ENCODE data around the gene KLKB1. TPM values are rescaled to one million over a fixed set of nuclear protein-coding genes. Genes with fewer than 3 reads are reported as not detected.

Gene KLKB1
- polyA plus RNA-seq (2013, experiment 1 of 2): 6.3 TPM
- polyA plus RNA-seq (2013, experiment 2 of 2): 5.5 TPM

DNA sequence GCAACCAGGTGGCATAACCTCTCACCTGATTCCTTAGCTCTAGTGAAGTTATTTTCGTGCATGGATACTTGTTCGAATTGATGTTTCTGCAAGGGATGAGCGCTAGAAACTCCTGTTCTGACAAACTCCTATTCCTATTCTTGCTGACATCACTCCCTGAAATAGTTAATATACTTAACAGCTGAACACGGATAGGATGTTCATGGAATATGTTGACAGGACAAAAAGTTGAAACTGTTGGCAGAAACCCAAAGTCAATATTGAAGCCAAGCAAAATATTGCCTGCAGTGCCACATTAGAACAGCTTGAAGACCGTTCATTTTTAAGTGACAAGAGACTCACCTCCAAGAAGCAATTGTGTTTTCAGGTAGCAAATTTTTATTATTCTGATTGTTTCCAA lies at the start of gene KLKB1:
KLKB1 (plus strand) TSS at position 287 of the 400 bp plus-strand sequence. CDS start 689 bp downstream, outside the sequence.
- H3K27ac ChIP-seq (ENCODE audit: low read depth, low read length): no peak within 1 kb of the TSS; the same call in 1 of the 2 replicates
- H3K4me3 ChIP-seq (ENCODE audit: low read length): no peak within 1 kb of the TSS
- H3K9ac ChIP-seq (ENCODE audit: low read depth, low read length): no peak within 1 kb of the TSS
- no peaks in the 10 kb centered on the region for H3K36me3 ChIP-seq (ENCODE audit: insufficient read depth, low read length)
- H3K9me3 ChIP-seq (ENCODE audit: insufficient read depth, low read depth, low read length): peaks cover 32% of the 10 kb centered on the region
- peaks cover 6% of the 10 kb centered on the region for H3K4me1 ChIP-seq (ENCODE audit: insufficient read depth, low read length)
- H3K27me3 ChIP-seq (ENCODE audit: insufficient read depth, low read length): no peaks in the 10 kb centered on the region
- whole genome bisulfite sequencing: 96% methylated on average over 5 of the region's 5 CpGs

DNA sequence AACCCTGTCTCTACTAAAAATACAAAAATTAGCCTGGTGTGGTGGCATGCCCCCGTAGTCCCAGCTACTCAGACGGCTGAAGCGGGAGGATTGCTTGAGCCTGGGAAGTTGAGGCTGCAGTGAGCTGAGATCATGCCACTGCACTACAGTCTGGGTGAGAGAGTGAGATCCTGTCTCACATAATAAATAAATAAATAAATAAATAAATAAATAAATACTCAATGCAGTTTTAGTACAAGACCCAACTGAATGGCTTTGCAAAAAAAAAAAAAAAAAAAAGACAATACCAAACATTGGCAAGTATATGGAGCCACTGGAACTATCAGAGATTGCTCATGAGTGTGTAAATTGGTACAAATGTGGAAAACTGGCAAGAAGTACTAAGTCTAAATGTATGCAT lies 39.2 kb upstream of the KLKB1 start:
- no peak overlapping the region for H3K4me3 ChIP-seq (ENCODE audit: low read length)
- WGBS: 81% methylated on average over 3 of the region's 3 CpGs
- no peak overlapping the region for H3K9ac ChIP-seq (ENCODE audit: low read depth, low read length)
- H3K27ac ChIP-seq (ENCODE audit: low read depth, low read length): no peak overlapping the region
- no peaks in the 10 kb centered on the region for H3K9me3 ChIP-seq (ENCODE audit: insufficient read depth, low read depth, low read length)
- peaks cover 22% of the 10 kb centered on the region for H3K4me1 ChIP-seq (ENCODE audit: insufficient read depth, low read length)
- H3K27me3 ChIP-seq (ENCODE audit: insufficient read depth, low read length): no peaks in the 10 kb centered on the region
- no peaks in the 10 kb centered on the region for H3K36me3 ChIP-seq (ENCODE audit: insufficient read depth, low read length)

DNA sequence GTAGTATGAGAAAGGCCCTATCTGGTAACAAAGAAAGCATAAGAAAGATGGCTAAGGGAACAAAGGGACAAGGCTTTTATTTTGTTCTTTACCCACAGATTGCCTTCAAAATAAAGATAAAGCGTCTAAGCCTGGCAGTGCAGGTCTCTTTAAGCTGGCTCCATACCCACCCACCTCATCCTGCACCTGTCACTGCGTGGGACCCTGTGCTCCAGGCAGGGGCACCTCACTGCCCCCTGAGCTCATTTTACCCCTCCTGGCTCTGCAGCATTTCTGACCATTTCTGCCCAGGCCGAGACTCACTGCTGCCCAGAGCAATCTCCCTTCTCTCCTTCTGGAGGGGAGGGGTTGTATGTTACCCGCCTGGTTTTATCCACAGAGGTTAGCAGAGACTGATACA lies 37.7 kb upstream of the KLKB1 start:
- no peaks in the 10 kb centered on the region for H3K9me3 ChIP-seq (ENCODE audit: insufficient read depth, low read depth, low read length)
- no peaks in the 10 kb centered on the region for H3K36me3 ChIP-seq (ENCODE audit: insufficient read depth, low read length)
- H3K4me3 ChIP-seq (ENCODE audit: low read length): 0 out of 2 replicates have a peak overlapping the region, but pooled peaks have one; percentile 78
- H3K27me3 ChIP-seq (ENCODE audit: insufficient read depth, low read length): no peaks in the 10 kb centered on the region
- WGBS: 69% methylated on average over 2 of the region's 4 CpGs
- H3K9ac ChIP-seq (ENCODE audit: low read depth, low read length): no peak overlapping the region
- H3K27ac ChIP-seq (ENCODE audit: low read depth, low read length): no peak overlapping the region; the same call in 1 of the 2 replicates
- H3K4me1 ChIP-seq (ENCODE audit: insufficient read depth, low read length): peaks cover 22% of the 10 kb centered on the region

DNA sequence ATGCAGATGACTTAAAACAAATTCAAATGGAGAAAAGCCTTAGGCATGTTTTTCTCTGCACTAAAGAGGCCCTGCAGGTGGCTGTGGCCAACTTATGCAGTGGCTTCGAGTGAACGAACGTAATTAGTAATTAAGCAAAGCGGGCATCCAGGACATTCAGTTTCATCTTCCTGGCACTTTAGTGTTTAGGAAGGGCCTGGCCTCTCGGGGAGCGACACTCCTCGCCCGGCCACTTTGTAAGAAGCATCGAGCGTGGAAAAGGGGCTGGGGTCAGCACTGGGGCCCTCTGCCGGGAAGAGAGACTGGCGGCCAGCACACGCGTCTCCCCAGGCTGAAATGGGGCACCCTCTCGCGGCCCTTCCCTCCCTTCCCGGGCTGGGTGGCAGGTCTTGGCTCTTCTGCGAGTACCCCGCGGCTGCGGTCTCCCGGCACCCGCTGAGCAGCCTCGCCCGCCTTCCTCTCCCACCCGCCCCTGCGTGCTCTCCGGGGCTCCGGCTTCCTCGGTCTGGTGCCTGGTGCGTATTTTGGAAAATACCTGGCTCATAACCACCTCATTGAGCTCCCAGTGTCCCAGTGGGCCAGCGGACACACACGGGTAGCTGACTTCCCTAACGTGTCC lies 36.6 kb upstream of the KLKB1 start:
- peak overlapping the region; percentile 82 for H3K9ac ChIP-seq (ENCODE audit: low read depth, low read length)
- peaks cover 22% of the 10 kb centered on the region for H3K4me1 ChIP-seq (ENCODE audit: insufficient read depth, low read length)
- no peaks in the 10 kb centered on the region for H3K9me3 ChIP-seq (ENCODE audit: insufficient read depth, low read depth, low read length)
- no peaks in the 10 kb centered on the region for H3K36me3 ChIP-seq (ENCODE audit: insufficient read depth, low read length)
- WGBS: under 1% methylated on average over 34 of the region's 34 CpGs
- H3K27me3 ChIP-seq (ENCODE audit: insufficient read depth, low read length): no peaks in the 10 kb centered on the region
- peak overlapping the region; percentile 78 for H3K4me3 ChIP-seq (ENCODE audit: low read length)
- peak overlapping the region; percentile 93 for H3K27ac ChIP-seq (ENCODE audit: low read depth, low read length)

DNA sequence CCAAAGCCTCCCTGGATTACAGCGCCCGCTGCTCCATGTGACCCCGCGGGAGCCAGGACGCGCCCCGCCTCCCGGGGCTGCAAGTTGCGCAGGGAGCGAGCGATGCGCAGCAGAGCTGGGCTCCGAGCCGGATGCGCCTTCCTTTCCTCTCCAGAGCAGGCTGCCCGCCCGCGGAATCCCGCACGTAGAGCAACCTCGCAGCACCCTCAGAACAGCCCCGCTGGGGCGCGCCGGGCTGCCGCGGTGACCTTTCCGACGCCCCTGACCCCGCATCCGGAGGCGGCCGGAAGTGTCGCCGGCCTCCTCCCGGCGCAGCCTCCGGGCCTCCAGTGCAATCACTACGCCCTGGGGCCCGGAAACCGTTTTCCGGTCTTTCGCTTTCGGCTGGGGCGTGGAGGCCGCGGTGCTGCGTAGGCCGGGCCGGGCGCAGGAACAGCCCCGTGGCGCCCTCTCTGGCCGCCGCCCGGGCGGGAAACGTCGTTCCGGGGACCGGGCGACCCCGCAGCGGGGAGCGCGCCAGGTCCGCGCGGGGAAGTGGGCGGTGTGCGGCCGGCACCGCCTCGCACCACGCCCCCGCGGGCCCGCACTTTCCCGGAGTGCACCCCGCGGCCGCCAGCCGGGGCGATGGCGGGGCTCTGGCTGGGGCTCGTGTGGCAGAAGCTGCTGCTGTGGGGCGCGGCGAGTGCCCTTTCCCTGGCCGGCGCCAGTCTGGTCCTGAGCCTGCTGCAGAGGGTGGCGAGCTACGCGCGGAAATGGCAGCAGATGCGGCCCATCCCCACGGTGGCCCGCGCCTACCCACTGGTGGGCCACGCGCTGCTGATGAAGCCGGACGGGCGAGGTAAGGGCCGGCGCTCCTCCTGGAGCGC lies 35.9 kb upstream of the KLKB1 start, which contains the start of gene CYP4V2:
CYP4V2 (plus strand) TSS at position 368 of the 866 bp plus-strand sequence; CDS start at position 625, 257 bp downstream.
- H3K27ac ChIP-seq (ENCODE audit: low read depth, low read length): peak within 1 kb of the TSS; percentile 93
- H3K9ac ChIP-seq (ENCODE audit: low read depth, low read length): peak within 1 kb of the TSS; percentile 82
- H3K27me3 ChIP-seq (ENCODE audit: insufficient read depth, low read length): no peaks in the 10 kb centered on the region
- WGBS: under 1% methylated on average over 107 of the region's 107 CpGs
- peak within 1 kb of the TSS; percentile 78 for H3K4me3 ChIP-seq (ENCODE audit: low read length)
- peaks cover 22% of the 10 kb centered on the region for H3K4me1 ChIP-seq (ENCODE audit: insufficient read depth, low read length)
- H3K9me3 ChIP-seq (ENCODE audit: insufficient read depth, low read depth, low read length): no peaks in the 10 kb centered on the region
- no peaks in the 10 kb centered on the region for H3K36me3 ChIP-seq (ENCODE audit: insufficient read depth, low read length)

DNA sequence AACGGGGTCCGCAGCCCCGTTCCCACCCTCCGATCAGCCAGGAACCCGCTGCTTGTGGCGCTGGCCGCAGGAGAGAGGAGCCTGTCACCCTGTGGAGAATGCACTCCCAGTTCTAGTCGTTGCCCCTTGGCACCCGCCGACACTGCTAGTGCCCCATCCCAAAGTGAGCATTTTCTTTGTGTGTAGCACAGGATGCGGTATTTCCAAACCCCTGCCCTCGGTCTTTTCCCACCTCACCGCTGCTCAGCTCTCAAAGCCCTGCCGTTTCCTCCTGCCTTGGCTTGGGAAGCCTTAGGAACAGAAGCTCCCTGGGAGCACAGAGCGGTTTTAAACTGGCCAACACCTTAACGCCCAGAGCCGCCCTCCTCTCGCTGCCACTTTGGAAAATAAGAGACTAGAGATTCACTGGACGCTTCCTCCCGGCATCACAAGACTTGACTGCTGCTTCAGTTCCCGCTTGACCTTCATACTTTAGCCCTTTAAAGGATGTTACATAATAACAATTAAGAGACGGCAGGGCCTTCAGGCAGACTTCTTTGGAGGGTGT lies 35.2 kb upstream of the KLKB1 start:
- Histone ChIP-seq H3K4me1 (ENCODE audit: insufficient read depth, low read length) (peaks cover 22% of the 10 kb centered on the region), H3K36me3 (ENCODE audit: insufficient read depth, low read length) (no peaks in the 10 kb centered on the region), H3K27me3 (ENCODE audit: insufficient read depth, low read length) (no peaks in the 10 kb centered on the region), H3K9ac (ENCODE audit: low read depth, low read length) (peak overlapping the region; percentile 82), H3K9me3 (ENCODE audit: insufficient read depth, low read depth, low read length) (no peaks in the 10 kb centered on the region), H3K27ac (ENCODE audit: low read depth, low read length) (peak overlapping the region; percentile 93; the same call in 1 of the 2 replicates), H3K4me3 (ENCODE audit: low read length) (peak overlapping the region; percentile 78)
- under 1% methylated on average over 22 of the region's 22 CpGs for WGBS

DNA sequence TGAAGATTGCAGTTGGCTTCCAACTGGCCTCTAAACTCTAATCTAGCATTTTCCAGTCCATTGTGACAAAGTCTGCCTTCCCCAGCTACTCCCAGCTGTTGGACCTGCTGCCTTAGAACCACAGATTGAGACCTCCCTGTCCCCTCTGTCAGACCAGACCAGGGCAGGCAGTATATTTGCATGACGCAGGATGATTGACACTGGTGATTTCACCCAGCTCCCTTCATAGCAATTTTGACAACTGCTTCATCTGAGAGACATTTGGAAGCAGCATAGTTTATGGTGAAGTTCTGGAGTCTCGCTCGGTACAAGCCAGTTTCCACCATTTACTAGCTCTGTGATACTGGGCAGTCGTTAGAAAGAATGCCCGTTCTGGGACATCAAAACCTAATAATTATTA lies 33.5 kb upstream of the KLKB1 start:
- WGBS: 81% methylated on average over 1 of the region's 5 CpGs

DNA sequence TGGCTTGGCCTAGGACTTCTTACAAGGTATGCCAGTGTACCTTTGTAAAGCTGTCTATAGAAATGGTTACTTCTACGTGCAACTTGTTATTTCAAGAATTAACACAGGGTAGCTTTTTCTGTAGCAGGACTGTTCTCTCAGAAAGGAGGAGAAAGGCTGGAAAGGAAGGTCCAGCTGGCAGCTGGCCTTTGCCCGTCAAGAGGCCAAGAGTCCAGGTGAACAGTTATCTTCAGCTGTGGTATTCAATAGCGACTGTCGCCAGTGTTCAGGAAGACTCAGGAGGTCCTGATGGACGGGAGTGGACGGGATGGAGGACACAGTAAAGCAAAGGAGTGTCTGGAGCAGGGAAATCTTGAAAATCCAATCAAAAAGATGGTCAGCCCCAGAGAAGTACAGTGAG lies 31.2 kb upstream of the KLKB1 start:
- Histone ChIP-seq H3K9ac (ENCODE audit: low read depth, low read length) (no peak overlapping the region), H3K4me3 (ENCODE audit: low read length) (no peak overlapping the region), H3K9me3 (ENCODE audit: insufficient read depth, low read depth, low read length) (no peaks in the 10 kb centered on the region), H3K27ac (ENCODE audit: low read depth, low read length) (no peak overlapping the region), H3K36me3 (ENCODE audit: insufficient read depth, low read length) (no peaks in the 10 kb centered on the region), H3K27me3 (ENCODE audit: insufficient read depth, low read length) (no peaks in the 10 kb centered on the region), H3K4me1 (ENCODE audit: insufficient read depth, low read length) (peaks cover 8% of the 10 kb centered on the region)
- 95% methylated on average over 6 of the region's 6 CpGs for WGBS

More for the DNA sequence above, 33.5 kb upstream of the KLKB1 start:
- Histone ChIP-seq H3K27ac (ENCODE audit: low read depth, low read length) (no peak overlapping the region), H3K4me3 (ENCODE audit: low read length) (no peak overlapping the region), H3K36me3 (ENCODE audit: insufficient read depth, low read length) (no peaks in the 10 kb centered on the region), H3K9me3 (ENCODE audit: insufficient read depth, low read depth, low read length) (no peaks in the 10 kb centered on the region), H3K27me3 (ENCODE audit: insufficient read depth, low read length) (no peaks in the 10 kb centered on the region), H3K4me1 (ENCODE audit: insufficient read depth, low read length) (peaks cover 22% of the 10 kb centered on the region), H3K9ac (ENCODE audit: low read depth, low read length) (no peak overlapping the region)

DNA sequence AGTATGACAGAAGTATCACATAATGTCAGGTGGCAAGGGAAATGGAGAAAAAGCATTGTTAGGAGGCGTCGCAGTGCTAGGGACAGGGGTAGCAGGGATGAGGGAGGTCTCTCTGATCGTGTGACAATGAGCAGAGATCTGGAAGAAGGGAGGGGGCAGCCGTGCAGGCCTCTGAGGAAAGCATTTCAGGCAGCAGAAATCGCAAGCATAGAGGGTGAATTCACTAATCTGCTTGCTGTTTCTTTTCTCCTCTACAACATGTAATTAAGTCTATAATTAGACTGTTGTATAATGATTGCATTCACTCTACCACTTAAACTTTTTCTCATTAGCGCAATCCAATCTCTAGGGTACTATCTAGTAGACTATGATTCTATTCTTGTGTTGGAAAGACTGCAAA lies 26.8 kb upstream of the KLKB1 start:
- Histone ChIP-seq H3K27ac (ENCODE audit: low read depth, low read length) (no peak overlapping the region), H3K9me3 (ENCODE audit: insufficient read depth, low read depth, low read length) (no peaks in the 10 kb centered on the region), H3K36me3 (ENCODE audit: insufficient read depth, low read length) (no peaks in the 10 kb centered on the region), H3K4me1 (ENCODE audit: insufficient read depth, low read length) (no peaks in the 10 kb centered on the region), H3K27me3 (ENCODE audit: insufficient read depth, low read length) (no peaks in the 10 kb centered on the region), H3K9ac (ENCODE audit: low read depth, low read length) (no peak overlapping the region), H3K4me3 (ENCODE audit: low read length) (no peak overlapping the region)
- 72% methylated on average over 4 of the region's 6 CpGs for WGBS

DNA sequence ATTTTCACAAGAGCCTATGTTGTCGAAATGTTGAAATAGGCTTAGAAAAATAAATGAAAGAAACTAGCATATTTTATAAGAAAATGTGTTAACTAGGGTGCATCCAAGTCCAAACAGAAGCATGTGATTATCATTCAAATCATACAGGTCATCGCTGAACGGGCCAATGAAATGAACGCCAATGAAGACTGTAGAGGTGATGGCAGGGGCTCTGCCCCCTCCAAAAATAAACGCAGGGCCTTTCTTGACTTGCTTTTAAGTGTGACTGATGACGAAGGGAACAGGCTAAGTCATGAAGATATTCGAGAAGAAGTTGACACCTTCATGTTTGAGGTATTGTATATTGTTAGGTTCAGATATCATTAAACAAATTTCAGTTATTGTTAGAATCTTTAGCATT lies 26.3 kb upstream of the KLKB1 start:
- Histone ChIP-seq H3K4me3 (ENCODE audit: low read length) (no peak overlapping the region), H3K4me1 (ENCODE audit: insufficient read depth, low read length) (no peaks in the 10 kb centered on the region), H3K36me3 (ENCODE audit: insufficient read depth, low read length) (no peaks in the 10 kb centered on the region), H3K9me3 (ENCODE audit: insufficient read depth, low read depth, low read length) (no peaks in the 10 kb centered on the region), H3K9ac (ENCODE audit: low read depth, low read length) (no peak overlapping the region), H3K27ac (ENCODE audit: low read depth, low read length) (no peak overlapping the region), H3K27me3 (ENCODE audit: insufficient read depth, low read length) (no peaks in the 10 kb centered on the region)
- 93% methylated on average over 7 of the region's 7 CpGs for WGBS
